HCT116 (cell line): ENCODE results near the gene ZNF579. TPM values are rescaled to one million over a fixed set of nuclear protein-coding genes. Genes with fewer than 3 reads are reported as not detected.

Source experiments
- ATAC-seq: fragments of 200-7000 bp; cut with Tn5 transposase; 2 replicates; pipeline ENCODE4 v1.9.1; 2020; ENCODE audit warnings: mild to moderate bottlenecking, moderate library complexity
- BruUV-seq: library from RNA; stranded (reverse); fragments of 400-500 nt; replicated peaks from 2 replicates; lab custom pipeline; 2021; lab: Mats Ljungman, UMichigan
- CTCF ChIA-PET: fragments of 300-600 bp; sonication (Branson Sonifier 250); formaldehyde crosslinking; loops from one replicate; lab custom pipeline; 2021; ENCODE audit warnings: antibody characterized with exemption; lab: Charles Lee
- POLR2A ChIA-PET: fragments of 300-600, 350-600 bp; sonication (Branson Sonifier 250); formaldehyde crosslinking; loops from one replicate; lab custom pipeline; 2021; ENCODE audit warnings: antibody characterized with exemption; lab: Charles Lee
- RAD21 ChIA-PET, 2 experiments: fragments of 300-600 bp; sonication (Branson Sonifier 250); formaldehyde crosslinking; loops; one replicate each; lab custom pipeline; 2023; ENCODE audit warnings: low total read pairs in 2 of 2; ENCODE audit not compliant: uncharacterized antibody in 2 of 2, unreplicated experiment in 2 of 2, low non-redundant PET in 1 of 2; lab: Charles Lee
- DNase-seq: peaks from one replicate; pipeline ENCODE4 v3.0.0-alpha.2; 2010; ENCODE audit warnings: low read depth, low spot score
- H2AFZ ChIP-seq: fragments of 200-600 bp; shearing (Covaris generic), sonication (generic); 2 replicates; pipeline ENCODE4 v1.6.1; 2017; ENCODE audit warnings: low read depth, mixed run types, mixed read lengths, antibody characterized with exemption, low read length; ENCODE audit not compliant: poor library complexity, severe bottlenecking
- H3K27ac ChIP-seq: 2 replicates; pipeline ENCODE4 v1.5.1; 2012; ENCODE audit warnings: low read depth, low read length
- H3K27me3 ChIP-seq: fragments of 200-600 bp; sonication (generic); 2 replicates; pipeline ENCODE4 v1.6.1; 2016; ENCODE audit warnings: mixed run types, low read length, mixed read lengths; ENCODE audit not compliant: insufficient read depth
- H3K36me3 ChIP-seq, 2 experiments: fragments of 200-500 bp in 1 of 2; fragments of 200-600 bp in 1 of 2; sonication (Bioruptor generic) in 1 of 2; sonication (generic) in 1 of 2; 2 replicates each; pipeline versions ENCODE4 v1.5.1 to v1.6.1; 2014 to 2016; ENCODE audit warnings: low read length in 2 of 2, inconsistent platforms in 1 of 2, mixed read lengths in 1 of 2, mixed run types in 1 of 2; ENCODE audit not compliant: insufficient read depth in 2 of 2, control insufficient read depth in 1 of 2
- H3K4me1 ChIP-seq, 2 experiments: fragments of 200-600 bp in 1 of 2; sonication (generic) in 1 of 2; 2 replicates each; pipeline versions ENCODE4 v1.5.1 to v1.6.1; 2012 to 2017; ENCODE audit warnings: low read length in 2 of 2, inconsistent platforms in 1 of 2, mild to moderate bottlenecking in 1 of 2, mixed read lengths in 1 of 2, mixed run types in 1 of 2, moderate library complexity in 1 of 2; ENCODE audit not compliant: insufficient read depth in 2 of 2, control insufficient read depth in 1 of 2
- H3K4me2 ChIP-seq: fragments of 200-600 bp; sonication (generic); 2 replicates; pipeline ENCODE4 v1.6.1; 2017; ENCODE audit warnings: mixed run types, low read length, mixed read lengths
- H3K4me3 ChIP-seq, 2 experiments: fragments of 200-600 bp in 1 of 2; sonication (generic) in 1 of 2; replicated peaks in 1 of 2; 2 replicates each; pipeline ENCODE4 v1.5.1; 2011 to 2016; ENCODE audit warnings: low read length in 2 of 2, control low read depth in 1 of 2, low read depth in 1 of 2, mild to moderate bottlenecking in 1 of 2, mixed read lengths in 1 of 2, mixed run types in 1 of 2
- H3K79me2 ChIP-seq: fragments of 200-600 bp; sonication (generic); 2 replicates; pipeline ENCODE4 v1.6.1; 2017; ENCODE audit warnings: mild to moderate bottlenecking, mixed run types, low read length, moderate library complexity, mixed read lengths; ENCODE audit not compliant: insufficient read depth
- H3K9ac ChIP-seq: fragments of 200-600 bp; sonication (generic); 2 replicates; pipeline ENCODE4 v1.6.1; 2016; ENCODE audit warnings: low read length, mixed read lengths
- H3K9me2 ChIP-seq: fragments of 200-600 bp; sonication (generic), shearing (Covaris generic); 2 replicates; pipeline ENCODE4 v1.6.1; 2017; ENCODE audit warnings: mixed run types, mild to moderate bottlenecking, moderate library complexity; ENCODE audit not compliant: insufficient read depth
- H3K9me3 ChIP-seq, 2 experiments: fragments of 200-500 bp in 1 of 2; fragments of 200-600 bp in 1 of 2; sonication (Bioruptor generic) in 1 of 2; sonication (generic) in 1 of 2; 2 replicates each; pipeline ENCODE4 v1.6.1; 2014 to 2017; ENCODE audit warnings: low read length in 2 of 2, mixed read lengths in 2 of 2, inconsistent platforms in 1 of 2, low read depth in 1 of 2, mild to moderate bottlenecking in 1 of 2, mixed run types in 1 of 2, moderate library complexity in 1 of 2; ENCODE audit not compliant: control insufficient read depth in 1 of 2, insufficient read depth in 1 of 2
- H4K20me1 ChIP-seq: fragments of 200-600 bp; sonication (generic), shearing (Covaris generic); 2 replicates; pipeline ENCODE4 v1.6.1; 2017; ENCODE audit warnings: mixed run types, mild to moderate bottlenecking, moderate library complexity; ENCODE audit not compliant: insufficient read depth
- CBX3 ChIP-seq: IDR thresholded peaks from 2 replicates; pipeline ENCODE4 v1.6.1; 2012; ENCODE audit warnings: low read depth
- CEBPB ChIP-seq: IDR thresholded peaks from 2 replicates; pipeline ENCODE4 v1.6.1; 2012; ENCODE audit warnings: low read depth
- ELF1 ChIP-seq: IDR thresholded peaks from 2 replicates; pipeline ENCODE4 v1.6.1; 2012; ENCODE audit warnings: low read depth, borderline replicate concordance
- EZH2phosphoT487 ChIP-seq: fragments of 200-600 bp; IDR thresholded peaks from 2 replicates; pipeline ENCODE4 v1.6.1; 2018; ENCODE audit warnings: antibody characterized with exemption, borderline replicate concordance
- FOSL1 ChIP-seq: IDR thresholded peaks from 2 replicates; pipeline ENCODE4 v1.6.1; 2012; ENCODE audit warnings: low read depth
- JUND ChIP-seq: IDR thresholded peaks from 2 replicates; pipeline ENCODE4 v1.6.1; 2012
- POLR2AphosphoS5 ChIP-seq: IDR thresholded peaks from 2 replicates; pipeline ENCODE4 v1.6.1; 2011; ENCODE audit warnings: mild to moderate bottlenecking, low read depth, low read length, moderate library complexity
- REST ChIP-seq: IDR thresholded peaks from 2 replicates; pipeline ENCODE4 v1.6.1; 2012; ENCODE audit warnings: low read depth
- SRF ChIP-seq: IDR thresholded peaks from 2 replicates; pipeline ENCODE4 v1.6.1; 2012; ENCODE audit warnings: low read depth
- TCF7L2 ChIP-seq: IDR thresholded peaks from 2 replicates; pipeline ENCODE4 v1.7.0; 2011; ENCODE audit warnings: borderline replicate concordance, inconsistent platforms; ENCODE audit not compliant: insufficient read depth, insufficient read length; ENCODE audit errors: extremely low read depth
- ZFX ChIP-seq: fragments of 450-650 bp; IDR thresholded peaks from 2 replicates; pipeline ENCODE4 v1.6.1; 2017
- ZNF274 ChIP-seq: fragments of 200-500 bp; sonication (Bioruptor generic); IDR thresholded peaks from 2 replicates; pipeline ENCODE4 v1.6.1; 2014; ENCODE audit warnings: mild to moderate bottlenecking, low read depth, low read length, inconsistent platforms
- intact Hi-C: fragments of 100-400 bp; cut with micrococcal nuclease; formaldehyde crosslinking; loops from 2 replicates; pipeline ENCODE4 v1.10.0; 2022
- total RNA-seq: library from RNA; stranded (reverse); gene quantifications from one replicate; pipeline ENCODE4 v1.2.1, GENCODE V29; 2021; ENCODE audit not compliant: unreplicated experiment
- TF ChIP-seq, protein P1 (sequence below): IDR thresholded peaks from 2 replicates; pipeline ENCODE4 v1.6.1; 2012
- TF ChIP-seq, protein P2 (sequence below), 3 experiments: fragments of 200-600 bp in 1 of 3; sonication (generic) in 1 of 3; IDR thresholded peaks in 2 of 3; conservative IDR thresholded peaks in 1 of 3; 2 replicates each; pipeline ENCODE4 v1.5.1; 2012 to 2017; ENCODE audit warnings: low read depth in 2 of 3, low read length in 2 of 3, antibody characterized with exemption in 1 of 3, borderline replicate concordance in 1 of 3, control low read depth in 1 of 3, mild to moderate bottlenecking in 1 of 3, mixed read lengths in 1 of 3, mixed run types in 1 of 3, moderate library complexity in 1 of 3; ENCODE audit not compliant: insufficient read depth in 1 of 3

ZNF579 gene
- total RNA-seq, 1 experiment from 2014 or later = 24.1 TPM

- intact Hi-C loops = no loop called here
- Histone ChIP-seq H4K20me1 (no peaks in the 10 kb centered on the region), H2AFZ (no peak overlapping the region), H3K9me3 (no peaks in the 10 kb centered on the region)
- TF ChIP-seq FOSL1 = no peak
- TF ChIP-seq, all 23 proteins: peak for 0
- ATAC-seq (no peak), DNase-seq (no peak)
- H3K36me3 ChIP-seq = peaks cover 3 to 15% of the 10 kb centered on the region in 2 experiments
- POLR2A ChIA-PET = interaction anchor here (1.0 kb wide), 1 partner anchor 8 kb away, joined by 3 read pairs; the partner anchor contains the start of gene FIZ1
- no peak overlapping the region for H3K9ac ChIP-seq
- no peak overlapping the region for H3K27ac ChIP-seq
- RAD21 ChIA-PET = no interaction called here
- no peak overlapping the region for H3K4me3 ChIP-seq
- no TSS peak for BruUV-seq
- no peaks in the 10 kb centered on the region for H3K27me3 ChIP-seq
- H3K4me1 ChIP-seq = peaks cover 11 to 22% of the 10 kb centered on the region in 2 experiments
- H3K79me2 ChIP-seq = no peaks in the 10 kb centered on the region
- CTCF ChIA-PET = no interaction called here
- H3K9me2 ChIP-seq = no peaks in the 10 kb centered on the region
- no peak overlapping the region for H3K4me2 ChIP-seq
Measured at GRCh38 chr19:55591555-55591954, 10.9 kb upstream of the ZNF579 start.

GRCh38 chr19:55590617-55591016, 10.0 kb upstream of the ZNF579 start:
- ChIA-PET RAD21 (no interaction called here), CTCF (no interaction called here), POLR2A (interaction anchor here (1.0 kb wide), 1 partner anchor 9 kb away, joined by 3 read pairs; the partner anchor contains the start of gene FIZ1)
- Histone ChIP-seq H3K79me2 (no peaks in the 10 kb centered on the region), H3K27ac (no peak overlapping the region), H3K9ac (no peak overlapping the region), H4K20me1 (no peaks in the 10 kb centered on the region), H3K4me2 (no peak overlapping the region), H3K4me3 (no peak overlapping the region), H3K36me3 (peaks cover 3 to 10% of the 10 kb centered on the region in 2 experiments), H3K4me1 (peaks cover 11 to 22% of the 10 kb centered on the region in 2 experiments), H3K9me2 (no peaks in the 10 kb centered on the region), H2AFZ (no peak overlapping the region), H3K27me3 (no peaks in the 10 kb centered on the region), H3K9me3 (no peaks in the 10 kb centered on the region)
- DNase-seq = peak; percentile 42
- no TSS peak for BruUV-seq
- intact Hi-C loops = no loop called here
- ATAC-seq = peak; percentile 58
- no peak for TF ChIP-seq CBX3
- TF ChIP-seq ZNF274 = no peak
- TF ChIP-seq REST = no peak
- TF ChIP-seq EZH2phosphoT487 = no peak
- no peak for TF ChIP-seq TCF7L2
- TF ChIP-seq FOSL1 = no peak
- no peak for TF ChIP-seq ZFX
- TF ChIP-seq ELF1 = no peak
- TF ChIP-seq, protein P1, sequence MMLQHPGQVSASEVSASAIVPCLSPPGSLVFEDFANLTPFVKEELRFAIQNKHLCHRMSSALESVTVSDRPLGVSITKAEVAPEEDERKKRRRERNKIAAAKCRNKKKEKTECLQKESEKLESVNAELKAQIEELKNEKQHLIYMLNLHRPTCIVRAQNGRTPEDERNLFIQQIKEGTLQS = no peak
- TF ChIP-seq POLR2AphosphoS5 = no peak
- no peak for TF ChIP-seq CEBPB
- TF ChIP-seq, protein P2, sequence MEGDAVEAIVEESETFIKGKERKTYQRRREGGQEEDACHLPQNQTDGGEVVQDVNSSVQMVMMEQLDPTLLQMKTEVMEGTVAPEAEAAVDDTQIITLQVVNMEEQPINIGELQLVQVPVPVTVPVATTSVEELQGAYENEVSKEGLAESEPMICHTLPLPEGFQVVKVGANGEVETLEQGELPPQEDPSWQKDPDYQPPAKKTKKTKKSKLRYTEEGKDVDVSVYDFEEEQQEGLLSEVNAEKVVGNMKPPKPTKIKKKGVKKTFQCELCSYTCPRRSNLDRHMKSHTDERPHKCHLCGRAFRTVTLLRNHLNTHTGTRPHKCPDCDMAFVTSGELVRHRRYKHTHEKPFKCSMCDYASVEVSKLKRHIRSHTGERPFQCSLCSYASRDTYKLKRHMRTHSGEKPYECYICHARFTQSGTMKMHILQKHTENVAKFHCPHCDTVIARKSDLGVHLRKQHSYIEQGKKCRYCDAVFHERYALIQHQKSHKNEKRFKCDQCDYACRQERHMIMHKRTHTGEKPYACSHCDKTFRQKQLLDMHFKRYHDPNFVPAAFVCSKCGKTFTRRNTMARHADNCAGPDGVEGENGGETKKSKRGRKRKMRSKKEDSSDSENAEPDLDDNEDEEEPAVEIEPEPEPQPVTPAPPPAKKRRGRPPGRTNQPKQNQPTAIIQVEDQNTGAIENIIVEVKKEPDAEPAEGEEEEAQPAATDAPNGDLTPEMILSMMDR (IDR thresholded peaks at IDR 0.05 in 2 of 3, conservative IDR thresholded peaks at IDR 0.05 in 1 of 3; ENCODE audit: borderline replicate concordance in 1 of 3, insufficient read depth in 1 of 3, low read depth in 2 of 3, low read length in 2 of 3) = no peak
- TF ChIP-seq JUND = no peak
- TF ChIP-seq SRF = no peak
